GM19351 (cell line): ENCODE measurements around the gene SSUH2.

Source experiments
- ATAC-seq: cut with Tn5 transposase; IDR thresholded peaks from one replicate; pipeline ENCODE4 v1.9.1; 2021; ENCODE audit warnings: mild to moderate bottlenecking, moderate library complexity; ENCODE audit not compliant: unreplicated experiment

SSUH2 gene

DNA sequence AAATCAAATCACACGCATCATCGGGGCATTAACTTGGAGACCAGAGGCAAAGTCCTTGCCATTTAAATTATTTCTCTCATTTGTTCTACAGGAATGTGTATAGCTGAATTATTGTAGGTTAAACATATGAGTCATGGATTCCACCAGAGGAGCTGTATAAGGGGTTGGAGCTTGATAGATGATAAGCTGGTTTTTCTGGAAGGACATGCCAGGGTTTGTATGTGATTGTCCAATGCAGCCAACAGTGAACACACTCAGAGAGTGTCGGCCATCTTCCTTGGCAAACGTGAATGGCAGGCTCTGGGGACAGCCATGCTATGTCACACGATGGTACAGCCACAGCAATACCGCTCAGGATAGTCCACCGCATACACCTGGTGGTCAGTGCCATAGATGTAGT lies 25.1 kb downstream of the SSUH2 start:
- no peak for ATAC-seq

DNA sequence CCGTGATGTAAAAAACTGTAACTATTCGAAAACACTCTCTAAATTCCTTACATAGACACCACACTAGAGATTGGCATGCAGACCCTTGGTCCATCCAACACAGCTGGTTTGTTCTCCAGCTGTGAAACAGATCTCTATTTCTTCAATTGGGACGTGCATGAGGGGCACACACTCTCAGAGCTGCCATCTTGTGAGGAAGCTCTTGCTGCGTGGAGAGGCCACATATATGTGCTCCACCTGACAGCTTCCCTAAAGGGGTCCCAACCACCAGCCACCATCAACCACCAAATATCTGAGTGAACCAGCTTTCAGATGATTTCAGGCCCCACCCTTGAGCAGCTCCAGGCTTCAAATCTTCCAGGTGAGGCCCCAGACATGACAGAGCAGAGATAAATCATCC lies 25.6 kb downstream of the SSUH2 start:
- no peak for ATAC-seq

DNA sequence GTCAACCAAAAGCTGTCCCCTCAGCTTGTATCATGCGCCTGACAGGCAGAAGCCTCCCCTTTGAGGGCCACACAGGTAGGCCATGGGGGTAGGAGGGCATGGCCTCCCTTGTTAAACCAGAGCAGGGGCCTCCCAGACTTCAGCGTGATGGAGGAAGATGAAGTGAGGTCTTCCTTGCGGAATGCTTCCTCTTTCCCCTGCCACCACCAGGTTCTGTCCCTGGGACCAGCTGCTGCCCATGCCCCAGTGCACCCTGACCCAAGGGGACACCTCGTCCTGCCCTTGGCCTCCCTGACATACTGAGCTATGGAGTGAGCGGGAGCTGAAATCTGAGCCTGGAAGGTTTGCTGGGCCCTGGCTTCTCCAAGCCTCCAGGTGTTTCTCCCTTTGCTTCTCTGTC lies 26.7 kb downstream of the SSUH2 start:
- ATAC-seq = no peak

DNA sequence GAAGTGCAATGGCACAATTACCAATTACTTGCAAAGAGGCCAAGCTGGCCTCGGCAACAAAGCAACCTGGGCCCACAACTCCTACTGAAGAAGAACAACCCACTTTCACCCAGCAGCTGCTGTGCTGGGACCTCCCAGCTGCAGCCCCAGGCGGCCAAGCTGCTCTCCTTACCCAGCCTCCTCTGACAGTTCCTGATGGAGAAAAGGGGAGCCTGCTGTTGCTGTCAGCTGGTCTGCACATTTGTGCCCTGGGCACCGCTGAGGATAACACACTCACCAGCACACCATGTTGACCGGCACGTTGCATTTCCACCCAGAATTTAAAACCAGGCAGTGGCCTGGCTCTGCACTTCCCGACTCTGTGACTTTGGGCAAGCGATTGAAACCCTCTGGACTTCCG lies 33.6 kb downstream of the SSUH2 start:
- ATAC-seq = no peak

DNA sequence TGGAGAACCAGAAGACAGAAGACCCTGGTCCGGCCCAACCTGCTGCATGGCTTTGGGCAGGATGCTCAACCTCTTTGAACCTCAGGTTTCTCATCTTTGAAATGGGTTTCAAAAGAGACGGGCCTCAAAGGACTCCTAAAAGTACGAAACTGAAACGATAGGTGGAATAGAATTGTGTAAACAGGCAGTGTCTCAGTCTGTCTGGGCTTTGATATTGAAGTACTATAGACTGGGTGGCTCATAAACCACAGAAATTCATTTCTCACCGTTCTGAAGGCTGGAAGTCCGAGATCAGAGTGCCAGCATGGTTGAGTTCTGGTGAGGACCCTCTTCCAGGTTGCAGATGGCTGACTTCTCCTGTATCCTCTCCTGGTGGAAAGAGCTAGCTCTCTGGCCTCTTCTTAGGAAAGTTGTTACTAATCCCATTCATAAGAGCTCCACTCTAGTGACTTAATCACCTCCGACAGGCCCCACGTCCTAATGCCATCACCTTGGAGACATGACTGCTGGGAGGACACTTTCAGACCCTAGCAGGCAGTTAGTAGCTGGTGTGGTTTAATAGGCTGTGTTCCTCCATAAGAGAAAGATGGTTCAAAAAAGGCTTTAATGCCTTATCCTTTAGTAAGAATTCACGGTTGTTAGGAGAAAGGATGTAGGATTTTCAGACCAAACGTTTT lies 35.7 kb downstream of the SSUH2 start:
- ATAC-seq = no peak

DNA sequence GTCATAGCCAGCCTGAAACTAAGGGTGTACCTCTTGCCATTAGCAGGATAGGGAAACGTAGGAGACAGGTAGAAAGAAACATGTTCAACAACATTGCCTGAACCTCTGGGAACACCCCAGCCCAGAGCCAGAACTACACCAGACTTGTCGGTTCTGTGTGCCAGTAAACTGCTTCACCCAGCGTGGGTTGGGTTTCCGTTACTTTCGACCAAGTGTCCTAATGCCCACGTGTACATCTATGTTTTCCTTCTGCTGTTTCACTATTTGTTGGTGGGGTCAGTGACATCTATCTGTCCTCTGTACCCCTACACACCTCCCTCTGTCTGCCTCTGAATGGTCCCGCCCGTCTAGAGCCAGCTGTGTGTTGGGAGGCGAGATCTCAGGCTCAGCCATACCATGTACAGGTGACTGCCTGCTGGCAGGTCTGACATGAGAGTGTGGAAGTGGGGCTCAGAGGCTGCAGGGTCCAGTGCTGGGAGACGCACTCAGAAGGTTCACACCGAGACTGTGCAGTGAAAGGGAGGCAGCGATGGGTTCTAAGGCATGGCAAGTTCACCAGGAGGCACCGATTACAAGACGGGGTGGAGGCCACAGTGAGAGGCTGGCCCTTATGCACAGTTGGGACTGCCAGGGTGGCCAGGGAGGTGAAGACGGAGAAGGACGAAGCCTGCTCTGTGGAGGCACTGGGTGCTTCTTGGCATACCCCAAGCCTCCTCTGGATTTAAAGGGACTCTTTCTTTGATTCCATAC lies 36.4 kb downstream of the SSUH2 start:
- ATAC-seq = no peak

DNA sequence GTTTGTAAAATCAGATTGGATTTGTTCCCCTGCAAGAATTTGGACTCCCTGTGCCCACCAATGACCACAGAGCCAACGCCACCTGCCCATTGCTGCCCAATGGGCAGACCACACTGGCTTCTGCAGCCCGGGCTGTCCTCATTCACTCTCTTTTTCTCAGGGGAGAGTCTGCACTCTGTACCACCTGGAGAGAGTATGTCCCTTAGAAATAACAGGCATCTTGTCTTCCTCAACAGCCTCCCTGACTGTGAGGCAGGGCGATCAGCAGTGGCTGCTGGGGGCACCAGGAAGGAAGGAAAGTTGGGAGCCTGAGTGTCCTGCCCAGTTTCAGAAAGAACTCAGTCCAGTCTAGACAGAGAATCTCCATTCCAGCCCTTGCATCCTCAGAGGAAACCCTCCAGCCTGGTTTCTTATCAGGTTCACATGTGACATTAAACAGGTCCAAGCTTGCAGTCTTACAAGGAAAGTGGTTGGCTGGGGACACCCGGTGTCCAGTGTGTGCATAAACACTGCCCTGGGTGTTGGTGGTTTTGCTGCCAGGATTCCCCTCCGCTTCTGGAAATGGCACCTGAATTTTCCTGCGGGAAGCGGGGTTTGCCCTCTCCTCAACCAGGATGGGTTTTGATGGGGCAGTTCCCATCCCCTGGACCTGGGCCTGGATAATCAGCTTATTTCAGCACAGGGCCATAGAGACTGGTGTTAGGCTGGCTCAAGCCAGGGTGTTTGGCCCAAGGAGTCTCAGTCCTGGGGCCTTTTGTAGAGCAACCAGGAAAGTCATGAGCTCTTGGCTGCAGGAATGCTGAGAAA lies 37.2 kb downstream of the SSUH2 start:
- peak; percentile 63 for ATAC-seq

DNA sequence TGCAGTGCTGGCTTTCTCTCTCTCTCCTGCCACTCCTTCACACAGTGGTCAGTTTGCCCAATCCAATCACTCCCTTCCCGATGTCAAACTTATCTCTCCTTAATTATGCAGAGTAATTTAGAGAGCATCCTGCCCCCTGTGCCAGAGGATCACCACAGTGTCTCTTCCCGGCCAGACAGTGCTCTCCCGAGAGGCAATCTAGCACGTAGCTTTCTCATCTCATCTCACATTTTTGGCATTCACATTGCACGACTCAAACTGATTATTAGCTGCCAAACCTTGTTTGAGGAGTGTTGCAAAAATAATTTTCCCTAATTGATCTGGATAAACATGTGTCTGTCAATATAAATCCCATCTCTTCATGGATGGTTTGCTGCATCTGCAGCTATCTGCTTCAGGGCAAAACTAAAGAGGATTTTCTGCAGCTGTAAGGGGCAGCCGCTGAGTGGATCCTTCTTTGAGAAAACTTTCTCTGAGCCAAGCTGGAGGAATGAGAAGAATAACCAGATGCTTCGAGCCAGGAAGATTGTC lies 37.8 kb downstream of the SSUH2 start:
- ATAC-seq = no peak

DNA sequence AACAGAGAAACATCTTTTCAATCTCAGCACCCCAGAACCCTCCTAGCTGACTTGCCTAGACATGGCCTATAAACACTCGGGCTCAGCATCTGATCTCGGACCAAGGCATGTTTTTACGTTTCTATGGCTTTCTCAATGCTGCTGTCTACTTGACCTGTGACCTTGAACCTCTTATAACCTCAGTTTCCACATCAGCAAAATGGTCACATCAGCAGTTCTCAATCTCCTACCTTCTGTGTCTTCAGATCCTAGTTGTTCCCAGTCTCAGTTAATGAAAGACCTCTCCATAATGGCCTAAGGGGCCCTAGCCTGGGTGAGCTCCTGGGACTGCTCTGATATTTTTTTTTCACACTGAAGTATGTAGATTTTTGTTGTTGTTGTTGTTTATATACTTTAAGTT lies 39.6 kb downstream of the SSUH2 start:
- no peak for ATAC-seq

DNA sequence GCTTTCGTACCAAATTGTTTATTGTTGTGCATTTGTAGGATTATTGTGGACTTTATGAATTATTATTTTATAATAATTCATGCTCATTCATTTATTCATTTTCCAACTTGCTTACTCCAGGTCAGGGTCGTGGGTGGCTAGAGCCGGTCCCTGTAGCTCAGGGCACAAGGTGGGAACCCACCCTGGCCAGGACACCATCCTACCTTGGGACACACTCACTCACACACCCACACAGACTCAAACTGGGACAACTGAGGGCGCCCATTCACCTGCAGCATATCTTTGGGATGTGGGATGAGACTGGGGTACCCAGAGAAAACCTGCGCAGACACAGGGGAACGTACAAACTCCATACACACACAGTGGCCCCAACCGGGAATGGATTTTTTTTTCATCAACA lies 40.6 kb downstream of the SSUH2 start:
- no peak for ATAC-seq

DNA sequence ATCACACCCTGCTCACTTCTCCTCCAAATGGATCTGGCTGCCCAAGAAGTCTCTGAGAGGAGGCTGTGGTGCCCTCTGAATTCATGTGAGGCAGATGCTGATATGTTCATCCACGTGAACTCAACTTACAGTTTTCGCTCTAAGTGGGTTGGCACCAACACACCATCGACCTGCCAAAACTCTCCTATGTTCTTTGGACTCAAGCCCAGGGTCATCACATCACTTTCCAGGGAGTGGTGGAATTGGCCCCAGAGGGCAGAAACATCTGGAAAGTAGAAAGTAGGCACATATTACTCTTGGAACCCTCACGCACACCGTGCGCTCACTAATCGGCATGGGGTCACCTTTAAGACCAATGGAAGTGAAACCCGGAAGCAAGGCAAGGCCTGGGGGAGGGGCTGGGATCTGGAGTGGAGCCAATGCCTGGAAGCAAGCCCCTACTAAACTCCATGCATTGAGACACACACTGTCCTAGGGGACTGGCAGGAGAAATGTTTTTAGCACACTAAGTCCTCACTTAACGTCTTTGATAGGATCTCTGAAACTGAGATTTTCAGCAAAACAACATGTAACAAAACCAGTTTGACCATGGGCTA lies 41.4 kb downstream of the SSUH2 start:
- no peak for ATAC-seq

DNA sequence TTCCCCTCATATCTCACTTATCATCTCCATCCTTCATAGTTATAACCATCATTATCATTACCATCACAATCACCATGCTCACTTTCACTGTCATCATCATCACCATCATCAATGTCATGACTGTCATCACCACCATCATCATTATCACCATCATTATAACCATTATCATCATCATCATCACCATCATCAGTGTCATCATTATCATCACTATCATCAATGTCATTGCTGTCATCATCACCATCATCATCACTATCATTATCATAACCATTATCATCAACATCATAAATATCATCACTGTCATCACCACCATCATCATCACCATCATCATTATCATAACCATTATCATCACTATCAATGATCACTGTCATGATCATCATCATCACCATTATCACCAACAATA lies 44.1 kb downstream of the SSUH2 start:
- no peak for ATAC-seq

DNA sequence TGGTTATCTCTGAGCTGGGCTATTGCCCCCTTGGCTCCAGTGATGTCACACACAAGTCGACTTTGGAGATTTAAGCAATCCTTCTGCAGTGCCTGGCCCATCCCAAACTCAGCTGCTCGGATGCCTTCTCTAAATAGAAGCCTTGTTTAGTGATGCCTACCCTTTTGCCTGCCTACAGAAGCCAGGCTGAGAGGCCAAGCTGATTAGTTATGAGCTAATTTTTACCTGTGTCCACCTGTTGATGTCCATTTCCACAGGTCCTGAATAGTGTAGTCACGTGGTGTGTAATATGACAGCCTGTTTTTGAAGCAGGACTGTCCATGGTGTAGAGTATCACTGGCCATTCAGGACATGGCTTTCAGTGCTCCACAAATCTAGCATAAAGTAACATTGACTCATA lies 45.5 kb downstream of the SSUH2 start:
- ATAC-seq = no peak

DNA sequence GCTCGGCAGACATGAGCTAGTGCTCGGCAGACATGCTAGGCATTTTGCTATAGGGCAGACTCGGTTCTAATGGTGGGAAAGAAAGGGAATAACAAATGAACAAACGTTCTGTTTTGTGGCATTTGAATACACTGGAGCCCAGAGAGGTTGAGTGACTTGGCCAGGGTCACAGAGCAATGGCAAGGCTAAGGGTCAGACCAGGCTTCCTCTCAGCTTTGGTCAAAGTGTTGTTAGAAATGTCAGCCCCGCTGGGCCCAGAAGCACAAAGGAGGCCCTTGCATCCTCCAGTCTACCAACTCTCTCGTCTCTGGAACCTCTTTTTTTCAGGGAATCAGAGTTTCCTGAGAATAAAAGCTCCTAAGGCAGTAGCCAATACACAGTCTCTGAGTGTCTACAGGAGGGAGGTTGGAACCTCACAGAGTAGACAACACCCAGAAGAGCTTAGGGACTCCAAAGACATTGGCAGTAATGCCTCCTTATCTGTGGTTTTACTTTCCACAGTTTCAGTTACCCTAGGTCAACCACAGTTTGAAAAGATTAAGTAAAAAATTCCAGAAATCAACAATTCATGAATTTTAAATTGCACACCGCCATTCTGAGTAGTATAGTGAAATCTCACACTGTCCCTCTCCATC lies 47.3 kb downstream of the SSUH2 start:
- no peak for ATAC-seq

DNA sequence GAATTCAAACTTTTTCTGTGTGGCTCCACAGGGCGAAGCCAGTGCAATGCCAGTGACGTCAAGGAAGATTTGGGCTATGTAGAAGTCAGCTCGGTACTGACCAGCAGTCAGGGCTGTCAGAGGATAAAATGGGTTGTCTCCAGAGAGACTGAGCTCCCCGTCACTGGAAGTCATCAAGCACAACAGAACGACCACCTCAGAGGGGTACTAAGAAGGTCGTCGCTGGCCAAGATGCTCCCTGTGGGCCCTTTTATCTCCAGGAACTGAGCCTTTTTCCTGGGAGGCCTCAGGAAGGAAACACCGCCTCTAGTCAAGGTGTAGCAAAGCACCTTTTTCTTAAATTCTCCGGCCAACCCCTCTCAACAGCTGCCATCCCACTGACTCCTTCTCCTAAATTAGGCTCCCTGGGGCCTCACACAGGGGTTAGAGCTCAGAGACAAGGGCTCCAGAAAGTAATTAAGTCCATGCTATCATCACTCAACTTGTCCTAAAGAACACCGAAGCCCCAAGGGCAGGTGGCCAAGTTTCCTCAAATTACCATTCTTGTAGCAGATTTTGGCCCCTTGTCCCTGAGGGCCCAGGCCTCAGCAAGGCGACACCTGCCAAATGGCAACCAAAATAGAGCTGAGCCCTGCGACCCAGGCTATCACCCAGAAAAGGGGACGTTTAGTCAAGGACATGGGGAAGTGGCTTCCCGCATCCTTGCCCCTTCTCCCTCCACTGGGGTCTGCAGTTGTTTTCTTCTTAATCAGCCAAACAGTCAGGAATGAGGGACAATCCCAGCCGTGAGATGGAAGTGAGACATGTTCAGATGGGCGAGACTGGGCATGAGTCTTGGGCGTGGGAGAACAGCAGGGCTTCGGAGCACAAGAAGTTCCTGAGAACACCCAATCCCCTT lies 48.0 kb downstream of the SSUH2 start:
- no peak for ATAC-seq

DNA sequence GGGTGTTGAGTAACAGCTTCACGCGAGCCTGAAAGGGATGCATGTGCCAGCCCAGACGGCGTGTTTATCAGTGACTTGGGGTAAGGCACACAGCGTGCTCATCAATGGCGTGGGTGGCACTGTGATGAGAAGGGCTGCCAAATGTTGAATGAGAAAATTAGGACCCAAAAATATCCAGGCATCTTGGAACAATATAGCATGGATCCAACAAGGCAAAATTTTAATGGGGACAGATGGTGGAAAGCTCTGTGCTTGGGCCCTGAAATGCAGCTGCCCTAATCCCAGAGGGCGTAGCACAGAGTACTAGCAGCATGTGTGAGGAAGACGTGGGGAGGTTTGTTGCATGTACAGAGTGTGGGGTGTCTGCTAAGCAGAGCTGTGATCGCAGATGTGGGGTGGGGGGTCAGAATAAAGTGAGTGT lies 48.9 kb downstream of the SSUH2 start:
- no peak for ATAC-seq

DNA sequence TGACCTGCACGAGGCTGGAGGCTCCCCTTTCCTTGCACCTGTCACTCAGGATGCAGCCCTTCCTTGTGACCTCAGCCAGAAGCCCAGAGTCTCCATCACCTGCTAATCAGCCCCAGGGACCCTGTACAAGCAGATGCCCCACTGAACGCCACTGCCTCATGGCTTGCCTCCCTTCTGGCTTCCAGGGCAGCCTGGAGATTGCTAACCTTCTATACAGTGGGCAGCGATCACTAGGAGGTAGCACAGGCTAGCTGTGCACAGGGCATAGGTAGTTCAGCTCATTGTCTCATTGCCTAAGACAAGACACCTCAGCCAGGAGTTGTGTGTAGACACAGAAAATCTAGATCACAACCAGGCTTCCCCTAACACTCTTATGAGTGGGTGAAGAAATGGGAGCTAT lies 49.3 kb downstream of the SSUH2 start:
- no peak for ATAC-seq

DNA sequence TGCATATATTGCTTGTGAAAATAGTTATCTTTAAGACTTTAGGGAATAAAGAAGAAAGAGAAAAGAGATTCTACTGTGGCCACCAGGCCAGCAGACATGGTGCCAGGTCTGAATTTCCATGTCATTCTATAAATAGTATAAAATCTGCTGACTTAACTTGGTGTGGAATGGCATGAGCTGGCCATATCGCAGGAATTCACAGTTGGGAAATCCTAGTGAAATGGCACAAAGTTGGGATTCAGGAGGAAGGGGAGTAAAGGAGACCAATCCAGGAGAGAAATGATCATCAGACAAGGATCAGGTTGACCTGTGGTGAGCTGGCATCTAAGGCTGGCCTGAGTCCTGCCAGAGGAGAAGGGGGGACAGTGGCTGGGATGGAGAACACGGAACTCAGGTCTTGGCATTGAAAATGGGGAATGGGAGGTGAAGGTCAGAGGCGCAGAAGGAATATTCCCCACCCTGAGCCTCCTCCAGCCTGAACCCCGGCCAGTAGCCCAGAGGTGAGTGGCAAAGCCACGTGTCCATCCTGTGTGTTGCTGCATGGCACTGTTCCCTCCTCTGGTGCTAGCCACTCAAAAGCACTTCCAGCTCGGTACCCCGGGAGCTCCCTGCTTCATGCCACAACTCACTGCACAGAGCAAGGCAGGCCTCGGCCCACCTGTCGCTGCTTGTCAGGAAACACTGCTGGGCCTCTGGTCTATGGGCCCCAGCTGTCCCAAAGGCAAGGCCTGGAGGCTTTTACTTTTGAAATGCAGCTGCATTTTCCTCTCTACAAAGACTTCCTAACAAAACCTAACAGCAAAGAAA lies 51.4 kb downstream of the SSUH2 start:
- no peak for ATAC-seq
